T follicular helper cell (primary cell): ENCODE measurements around the gene REXO5.
A peak's percentile ranks its signal among the peaks of the same experiment; 100 is the strongest.
"Not testable (repeated sequence)": the region's sequence is repeated elsewhere in the genome, so short reads cannot be mapped to it uniquely, and the experiment has no call there.

Source experiments
- DNase-seq: peaks from one replicate; pipeline ENCODE4 v3.0.0-alpha.2; 2020; ENCODE audit warnings: low read depth
- total RNA-seq, 2 experiments: gene quantifications; one replicate each; lab custom pipeline; 2026; lab: John Stamatoyannopoulos, UW

The REXO5 gene, protein sequence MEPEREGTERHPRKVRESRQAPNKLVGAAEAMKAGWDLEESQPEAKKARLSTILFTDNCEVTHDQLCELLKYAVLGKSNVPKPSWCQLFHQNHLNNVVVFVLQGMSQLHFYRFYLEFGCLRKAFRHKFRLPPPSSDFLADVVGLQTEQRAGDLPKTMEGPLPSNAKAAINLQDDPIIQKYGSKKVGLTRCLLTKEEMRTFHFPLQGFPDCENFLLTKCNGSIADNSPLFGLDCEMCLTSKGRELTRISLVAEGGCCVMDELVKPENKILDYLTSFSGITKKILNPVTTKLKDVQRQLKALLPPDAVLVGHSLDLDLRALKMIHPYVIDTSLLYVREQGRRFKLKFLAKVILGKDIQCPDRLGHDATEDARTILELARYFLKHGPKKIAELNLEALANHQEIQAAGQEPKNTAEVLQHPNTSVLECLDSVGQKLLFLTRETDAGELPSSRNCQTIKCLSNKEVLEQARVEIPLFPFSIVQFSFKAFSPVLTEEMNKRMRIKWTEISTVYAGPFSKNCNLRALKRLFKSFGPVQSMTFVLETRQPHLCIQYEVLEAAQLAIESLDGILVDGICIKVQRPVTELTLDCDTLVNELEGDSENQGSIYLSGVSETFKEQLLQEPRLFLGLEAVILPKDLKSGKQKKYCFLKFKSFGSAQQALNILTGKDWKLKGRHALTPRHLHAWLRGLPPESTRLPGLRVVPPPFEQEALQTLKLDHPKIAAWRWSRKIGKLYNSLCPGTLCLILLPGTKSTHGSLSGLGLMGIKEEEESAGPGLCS
- 0.48 to 0.78 reads per million in 2 experiments for total RNA-seq

DNA sequence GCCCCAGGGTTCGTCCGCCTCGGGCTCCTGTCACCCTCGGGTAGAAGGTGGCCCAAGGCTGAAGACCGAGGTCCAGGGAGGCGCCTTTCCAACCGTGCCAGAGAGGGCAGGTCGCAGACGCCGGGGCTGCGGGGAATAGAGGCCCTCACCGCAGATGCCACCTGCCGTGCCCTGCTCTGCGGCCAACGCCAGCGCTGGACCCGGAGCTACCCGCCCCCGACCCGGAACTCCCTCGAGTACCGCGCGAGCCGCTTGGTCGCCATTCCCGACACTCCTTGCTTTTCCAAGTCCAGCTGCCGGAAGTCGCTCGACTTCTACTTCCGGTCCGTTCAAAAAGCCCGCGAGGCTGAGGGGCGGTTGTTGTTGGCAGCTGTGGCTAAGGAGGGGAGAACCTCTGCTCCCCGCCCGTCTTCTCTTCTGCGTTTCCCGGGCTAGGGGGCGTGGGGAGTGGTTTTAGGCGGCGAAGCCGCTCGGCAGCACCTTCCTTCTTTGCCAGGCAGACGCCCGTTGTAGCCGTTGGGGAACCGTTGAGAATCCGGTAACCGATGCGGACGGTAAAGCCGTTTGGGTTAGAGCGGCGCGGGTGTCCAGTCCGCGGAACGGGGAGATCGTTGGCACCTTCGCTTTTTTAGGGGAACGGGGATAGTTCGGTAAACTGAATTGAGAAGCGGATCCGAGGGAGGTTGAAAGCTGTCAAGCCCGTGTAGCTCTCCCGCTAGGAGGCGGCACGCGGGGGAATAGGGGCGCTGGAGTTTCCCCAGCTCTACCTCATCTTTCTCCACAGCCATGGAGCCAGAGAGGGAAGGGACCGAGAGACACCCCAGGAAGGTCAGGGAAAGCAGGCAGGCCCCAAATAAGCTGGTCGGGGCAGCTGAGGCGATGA is at the start of gene REXO5, which contains the start of gene ERI2:
TSS of gene REXO5 (plus strand) at position 360 of the 883 bp plus-strand sequence. CDS start at position 787, 427 bp downstream.
TSS of gene ERI2 (minus strand) at position 305 of the 883 bp plus-strand sequence. CDS start at position 263, 42 bp downstream.
- peak; percentile 56 for DNase-seq

DNA sequence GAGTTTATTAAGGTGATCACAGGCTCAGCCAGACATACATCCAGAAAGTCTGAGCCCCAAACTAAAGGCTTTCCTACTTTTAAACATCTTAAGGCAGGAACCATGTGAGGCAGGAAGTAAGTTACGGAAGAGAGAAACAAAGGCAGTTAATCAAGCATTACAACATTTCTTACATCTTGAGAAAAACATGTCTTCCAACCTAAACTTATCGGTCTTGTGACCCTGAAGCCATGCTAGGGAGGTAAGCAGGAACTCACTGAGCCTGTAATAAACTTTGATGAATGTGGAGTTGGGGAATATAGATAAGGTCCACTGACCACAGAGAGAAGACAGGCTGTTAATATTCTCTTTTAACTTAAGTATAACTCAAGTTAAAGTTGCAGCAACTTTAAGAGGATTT is 46.0 kb upstream of the REXO5 start:
- DNase-seq, result no peak

DNA sequence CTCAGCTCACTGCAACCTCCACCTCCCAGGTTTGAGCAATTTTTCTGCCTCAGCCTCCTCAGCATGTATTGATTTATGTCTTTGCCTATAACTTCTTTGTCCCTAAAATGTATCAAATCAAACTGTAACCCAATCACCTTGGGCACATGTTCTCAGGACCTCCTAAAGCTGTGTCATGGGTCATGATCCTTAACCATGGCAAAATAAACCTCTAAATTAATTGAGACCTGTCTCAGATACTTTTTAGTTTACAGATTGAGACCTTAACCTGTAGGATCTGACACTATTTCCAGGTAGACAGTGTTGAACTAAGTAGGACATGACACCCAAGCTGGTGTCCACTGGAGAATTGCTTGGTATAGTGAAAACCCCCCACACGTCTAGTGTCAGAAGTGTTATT is 45.2 kb upstream of the REXO5 start:
- DNase-seq, result no peak

DNA sequence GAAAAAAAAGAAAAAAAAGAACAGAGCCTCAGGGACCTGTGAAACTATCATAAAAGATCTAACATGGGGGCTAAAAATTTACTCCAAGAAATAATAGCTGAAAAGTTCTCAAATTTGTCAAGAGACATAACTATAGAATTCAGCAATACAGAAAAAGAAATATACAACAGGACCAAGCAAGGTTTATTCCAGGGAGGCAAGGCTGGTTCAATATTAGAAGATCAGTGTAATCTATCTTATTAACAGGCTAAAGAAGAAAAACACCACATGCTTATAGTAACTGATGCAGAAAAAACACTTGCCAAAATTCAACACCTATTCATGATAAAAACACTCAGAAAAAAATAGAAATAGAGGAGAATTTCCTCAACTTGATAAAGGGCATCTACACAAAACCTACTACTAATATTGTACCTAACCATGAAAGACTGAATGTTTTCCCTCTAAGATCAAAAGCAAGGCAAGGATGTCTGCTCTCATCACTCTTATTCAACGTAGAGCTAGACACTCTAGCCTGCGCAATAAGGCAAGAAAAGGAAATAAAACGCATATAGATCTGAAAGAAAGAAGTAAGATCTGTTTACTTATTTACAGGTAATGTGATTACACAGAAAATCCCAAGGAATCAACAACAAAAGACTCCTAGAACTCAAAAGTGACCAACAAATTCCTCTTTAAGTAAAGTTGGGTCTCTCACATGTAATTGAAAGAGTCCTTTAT is 43.8 kb upstream of the REXO5 start:
- no peak for DNase-seq

DNA sequence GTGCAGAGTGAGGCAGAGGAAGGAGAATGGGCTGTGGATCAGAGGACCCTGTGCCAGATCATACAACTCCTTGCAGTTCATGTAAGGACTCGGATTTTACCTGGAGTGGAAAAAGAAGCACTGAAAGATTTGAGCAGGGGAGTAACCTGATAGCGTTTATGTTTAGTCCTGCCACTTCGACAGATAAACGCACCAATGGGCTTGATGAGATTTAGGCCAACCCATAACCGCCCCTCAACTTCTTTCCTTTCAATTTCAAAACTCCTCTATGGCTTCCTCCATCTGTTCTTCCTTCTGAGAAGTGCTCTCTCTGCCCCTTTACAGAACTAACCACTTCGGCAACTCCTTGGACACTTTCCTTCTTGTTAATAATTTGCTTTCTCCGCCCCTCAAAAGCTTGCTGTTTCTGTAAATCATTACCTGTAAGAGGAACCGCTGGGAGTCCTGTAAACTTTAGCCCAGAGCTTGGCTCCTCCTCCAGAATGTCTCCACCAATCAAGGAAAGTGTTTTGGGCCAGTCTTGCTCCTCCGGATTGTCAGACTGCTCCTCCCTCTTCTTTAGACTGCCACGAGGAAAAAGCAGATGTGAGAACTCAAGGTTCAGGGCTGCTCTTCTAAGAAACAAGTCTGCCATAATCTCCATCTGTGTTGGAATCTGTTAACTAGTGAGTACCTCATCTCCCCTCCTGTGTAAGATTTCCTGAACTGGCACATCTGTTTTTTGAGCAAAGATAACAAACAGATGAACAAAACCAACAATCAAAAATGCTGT is 42.7 kb upstream of the REXO5 start, which contains the start of gene ACSM3:
TSS of gene ACSM3 (plus strand) at position 554 of the 772 bp plus-strand sequence. CDS start 6,021 bp downstream, outside the sequence.
- peak; percentile 58 for DNase-seq

DNA sequence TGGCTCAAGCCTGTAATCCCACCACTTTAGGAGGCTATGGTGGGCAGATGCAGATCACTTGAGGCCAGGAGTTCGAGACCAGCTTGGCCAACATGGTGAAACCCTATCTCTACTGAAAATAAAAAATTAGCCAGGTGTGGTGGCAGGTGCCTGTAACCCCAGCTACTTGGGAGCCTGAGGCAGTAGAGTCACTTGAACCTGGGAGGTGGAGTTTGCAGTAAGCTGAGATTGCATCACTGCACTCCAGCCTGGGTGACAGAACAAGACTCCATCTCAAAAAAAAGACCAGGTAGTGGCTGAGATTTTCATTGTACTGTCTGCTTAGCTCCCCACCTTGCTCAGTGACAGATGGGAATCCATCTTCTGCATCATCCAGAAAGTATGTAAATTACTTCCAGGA is 41.9 kb upstream of the REXO5 start:
- DNase-seq, result not testable (repeated sequence)

DNA sequence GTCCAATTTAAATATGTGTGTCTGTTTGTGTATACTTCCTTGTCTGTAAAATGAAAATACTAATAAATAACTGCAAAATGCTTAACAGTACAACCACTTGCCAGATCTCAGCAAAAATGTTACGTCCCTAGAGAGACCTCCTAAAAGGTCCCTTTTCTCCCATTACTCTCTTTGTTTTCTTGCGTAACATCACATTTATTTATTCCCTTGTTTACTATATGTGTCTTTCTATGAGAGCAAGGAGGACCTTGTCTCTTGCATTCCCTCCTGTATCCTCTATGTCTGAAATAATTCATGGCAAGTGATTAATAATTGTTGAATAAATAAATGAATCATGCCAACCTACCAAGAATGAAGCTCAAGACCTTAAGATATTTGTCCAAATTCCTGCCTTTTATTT is 40.6 kb upstream of the REXO5 start:
- no peak for DNase-seq

DNA sequence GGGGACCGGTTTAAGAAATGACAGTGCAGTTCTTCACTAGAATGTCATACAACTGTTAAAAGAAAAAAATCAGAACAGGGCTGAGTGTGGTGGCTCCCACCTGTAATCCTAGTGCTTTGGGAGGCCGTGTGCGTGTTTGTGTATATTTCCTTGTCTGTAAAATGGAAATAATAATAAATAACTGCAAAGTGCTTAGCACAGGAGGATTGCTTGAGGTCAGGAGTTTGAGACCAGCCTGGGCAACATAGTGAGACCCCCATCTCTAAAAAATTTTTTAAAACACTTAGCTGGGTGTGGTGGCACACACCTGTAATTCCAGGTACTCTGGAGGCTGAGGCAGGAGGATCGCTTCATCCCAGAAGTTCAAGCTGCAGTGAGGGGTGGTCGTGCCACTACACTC is 40.0 kb upstream of the REXO5 start:
- no peak for DNase-seq

DNA sequence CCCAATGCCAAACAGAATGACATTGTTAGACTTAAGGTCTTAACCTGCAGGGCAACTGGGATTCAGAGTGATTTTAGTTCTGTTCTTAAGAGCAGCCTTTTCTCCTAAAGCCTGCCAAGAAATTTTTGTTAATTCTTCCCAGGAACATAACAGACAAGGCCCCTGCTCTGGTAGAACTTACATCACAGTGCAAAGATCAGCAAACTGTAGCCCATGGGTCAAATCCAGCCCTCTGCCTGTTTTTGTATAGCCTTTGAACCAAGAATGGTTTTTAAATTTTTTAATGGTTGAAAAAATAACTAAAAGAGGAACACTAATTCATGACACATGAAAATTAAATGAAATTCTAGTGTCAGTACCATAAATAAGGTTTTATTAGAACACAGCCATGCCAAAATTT is 38.8 kb upstream of the REXO5 start:
- no peak for DNase-seq

DNA sequence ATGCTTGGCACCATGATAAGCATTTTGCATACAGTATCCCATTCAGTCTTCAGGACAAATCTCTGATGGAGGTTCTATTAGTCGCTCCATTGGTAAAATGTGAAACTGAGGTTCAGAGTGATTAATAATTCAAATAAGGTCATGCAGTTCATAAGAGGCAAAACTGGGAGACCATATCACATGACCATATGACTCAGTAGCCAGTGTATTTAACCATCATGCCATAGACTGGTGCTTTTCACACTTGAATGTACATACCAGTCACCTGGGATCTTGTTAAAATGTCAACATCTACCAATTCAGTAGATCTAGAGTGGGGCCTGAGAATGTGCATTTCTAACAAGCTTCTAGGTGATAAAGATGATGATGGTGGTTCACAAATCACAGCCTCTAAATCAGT is 38.2 kb upstream of the REXO5 start:
- DNase-seq, result no peak

DNA sequence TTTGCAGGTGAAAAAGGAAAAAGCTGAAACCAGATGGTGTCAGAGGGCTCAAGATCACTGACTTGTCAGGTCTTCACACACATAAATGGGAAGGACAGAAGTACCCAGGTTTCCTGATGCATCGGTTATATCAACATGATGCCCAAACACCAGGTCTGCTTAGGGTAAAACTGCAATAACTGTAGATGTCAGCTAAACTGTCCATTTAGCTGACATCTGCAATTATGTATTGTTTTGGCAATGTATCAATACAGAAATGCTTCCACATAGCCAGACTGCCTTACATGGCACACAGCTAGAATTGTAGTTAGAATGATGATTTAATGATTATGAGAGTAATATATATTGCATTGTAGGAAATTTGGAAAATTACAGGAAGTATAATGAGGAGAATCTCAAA is 37.5 kb upstream of the REXO5 start:
- DNase-seq, result no peak

DNA sequence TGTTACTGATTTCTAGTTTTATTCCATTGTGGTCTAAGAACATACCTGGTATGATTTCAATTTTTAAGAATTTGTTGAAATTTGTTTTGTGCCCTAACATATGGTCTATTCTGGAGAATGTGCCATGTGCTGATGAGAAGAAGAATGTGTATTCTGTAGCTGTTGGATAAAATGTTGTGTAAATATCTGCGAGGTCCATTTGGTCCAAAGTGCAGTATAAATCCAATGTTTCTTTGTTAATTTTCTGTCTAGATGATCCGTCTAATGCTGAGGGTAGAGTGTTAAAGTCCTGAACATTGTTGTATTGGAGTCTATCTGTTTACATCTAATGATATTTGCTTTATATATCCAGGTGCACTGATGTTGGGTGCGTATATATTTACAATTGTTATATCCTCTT is 32.6 kb upstream of the REXO5 start:
- no peak for DNase-seq

DNA sequence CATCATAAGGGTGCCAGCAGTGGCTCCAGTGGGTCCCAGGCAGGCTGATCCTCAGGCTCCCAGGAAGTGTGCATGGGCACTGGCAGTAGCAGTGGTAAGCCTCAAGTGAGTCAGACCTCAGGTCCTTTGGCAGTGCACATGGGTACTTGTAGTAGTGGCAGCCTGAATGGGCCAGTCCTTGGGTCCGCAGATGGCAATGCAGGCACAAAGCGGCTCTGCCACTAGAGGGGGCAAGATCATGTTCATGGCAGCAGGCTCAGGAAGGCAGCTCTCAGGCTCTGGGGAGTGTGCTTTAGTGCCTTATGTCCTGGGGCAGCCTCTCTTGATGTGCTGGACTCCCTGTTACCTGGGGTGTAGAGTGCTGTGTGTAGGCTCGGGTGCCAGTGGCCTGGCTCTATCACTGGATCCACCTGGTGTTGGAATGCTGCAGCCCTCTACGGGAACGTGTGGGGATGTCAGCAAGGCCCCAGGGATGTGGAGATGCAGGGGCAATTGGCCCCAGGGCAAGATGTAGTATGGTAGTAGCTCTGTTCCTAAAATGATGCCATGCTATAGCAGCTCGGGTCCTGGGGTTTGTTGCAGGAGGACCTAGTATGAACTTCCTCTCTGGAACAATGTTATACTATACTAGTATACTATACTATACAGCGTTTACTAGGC is 31.5 kb upstream of the REXO5 start:
- DNase-seq, result peak; percentile 40

DNA sequence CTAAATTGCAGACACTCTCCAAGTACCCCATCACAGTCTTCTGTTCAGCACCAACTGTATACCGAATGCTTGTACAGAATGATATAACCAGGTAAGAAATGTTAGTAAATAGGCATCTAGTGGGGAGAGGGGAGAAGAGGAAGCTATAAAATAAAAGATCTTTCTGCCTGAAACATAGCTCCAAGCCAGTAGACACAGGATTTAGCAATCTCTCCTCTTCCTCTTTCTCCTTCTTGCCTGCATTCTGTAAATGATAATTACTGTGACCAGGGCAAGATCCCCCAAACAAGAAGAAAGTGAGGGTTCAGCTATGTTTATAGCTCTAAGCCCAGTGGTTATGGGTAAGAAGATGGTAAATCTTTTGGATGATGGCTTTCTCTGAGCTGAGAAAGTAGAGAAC is 24.6 kb upstream of the REXO5 start:
- DNase-seq, result no peak

DNA sequence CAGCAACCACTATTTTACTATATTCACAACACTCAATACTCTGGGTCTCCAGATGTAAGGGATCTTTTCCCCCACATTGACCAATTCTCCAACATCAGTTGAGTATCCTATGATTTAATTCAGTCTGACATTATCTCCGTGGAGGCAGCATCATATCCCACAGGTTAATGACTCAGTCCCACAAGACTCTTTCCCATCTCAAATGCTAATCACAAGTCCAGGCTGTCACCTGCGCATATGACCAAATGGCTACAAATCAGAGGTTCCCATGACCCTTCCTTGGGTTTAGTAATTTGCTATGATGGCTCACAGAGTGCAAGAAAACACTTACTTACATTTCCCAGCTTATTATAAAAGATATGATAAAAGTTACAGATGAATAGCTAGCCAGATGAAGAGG is 23.9 kb upstream of the REXO5 start:
- no peak for DNase-seq

DNA sequence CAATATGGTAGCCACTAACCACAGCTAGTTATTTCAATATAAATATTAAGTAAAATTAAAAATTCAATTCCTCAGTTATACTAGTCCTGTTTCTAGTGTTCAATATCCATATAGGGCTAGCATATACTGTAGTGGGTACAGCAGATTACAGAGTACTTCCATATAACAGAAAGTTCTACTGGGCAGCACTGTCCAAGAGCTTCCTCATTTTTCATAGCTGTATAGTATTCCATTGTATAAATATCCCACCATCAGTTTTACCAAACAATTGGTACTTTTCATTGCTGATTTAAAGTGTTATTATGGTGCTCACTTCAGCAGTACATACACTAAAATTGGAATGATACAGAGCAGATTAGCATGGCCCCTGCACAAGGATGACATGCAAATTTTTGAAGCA is 22.1 kb upstream of the REXO5 start:
- no peak for DNase-seq

DNA sequence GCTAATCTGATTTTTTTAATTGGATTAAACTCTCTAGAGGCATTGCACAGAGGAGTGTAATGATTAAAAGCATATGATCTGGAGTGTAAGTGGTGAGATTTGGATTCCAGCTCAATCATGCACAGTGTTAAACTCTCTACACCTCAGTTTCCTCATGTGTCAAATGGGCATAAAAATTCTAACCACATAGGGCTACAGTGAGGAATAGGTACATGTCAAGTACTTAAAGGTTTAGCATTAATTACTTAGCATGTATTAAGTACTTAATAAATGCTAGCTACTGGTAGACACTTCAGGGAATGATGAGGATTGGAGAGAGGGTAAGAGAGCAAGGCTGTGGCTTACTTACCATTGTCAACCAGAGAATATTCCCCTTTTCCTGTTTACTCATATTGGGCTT is 17.2 kb upstream of the REXO5 start:
- DNase-seq, result no peak

DNA sequence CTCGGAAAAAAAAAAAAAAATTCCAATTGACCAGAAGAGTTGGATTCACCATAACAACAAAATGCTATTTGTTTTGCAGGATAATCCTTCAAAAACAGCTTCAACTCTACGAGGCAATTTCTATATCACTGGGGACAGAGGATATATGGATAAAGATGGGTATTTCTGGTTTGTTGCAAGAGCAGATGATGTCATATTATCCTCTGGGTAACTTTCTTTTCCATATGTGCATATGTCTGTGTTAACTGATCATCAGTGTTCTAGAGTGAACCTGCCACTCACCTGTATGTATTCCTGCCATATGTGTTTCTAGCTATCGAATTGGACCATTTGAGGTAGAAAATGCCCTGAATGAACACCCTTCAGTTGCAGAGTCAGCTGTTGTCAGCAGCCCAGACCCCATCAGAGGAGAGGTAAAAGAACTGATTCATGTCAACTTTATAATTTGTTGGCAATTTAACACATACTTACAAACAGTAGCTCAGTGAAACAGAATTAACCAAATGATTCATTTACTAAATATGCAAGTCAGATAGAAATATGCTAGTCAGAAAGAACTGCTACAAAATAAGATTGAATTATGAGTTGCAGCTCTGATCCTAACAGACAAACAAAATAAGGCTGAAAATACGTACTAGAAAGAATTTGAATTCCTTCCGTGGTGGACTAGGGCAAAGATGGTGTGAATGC is 14.3 kb upstream of the REXO5 start:
- DNase-seq, result no peak

DNA sequence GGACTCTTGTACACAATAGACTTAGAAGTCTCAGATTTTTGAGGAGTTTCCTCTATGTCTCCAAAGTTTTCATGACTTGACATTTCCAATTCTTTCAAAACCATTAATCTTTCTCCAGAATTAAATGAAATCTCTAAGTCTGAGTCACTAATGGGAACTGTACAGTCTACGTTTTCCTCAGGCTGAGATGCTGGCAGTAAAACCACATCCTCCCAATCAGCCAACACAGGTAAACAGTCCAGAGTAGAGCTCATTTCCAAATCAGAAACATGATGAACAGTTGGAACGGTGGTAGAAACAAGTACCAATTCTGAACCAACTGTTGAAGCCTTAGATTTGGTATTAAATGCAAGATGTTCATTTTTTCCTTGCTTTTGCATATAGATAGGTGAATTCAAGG is 8.0 kb upstream of the REXO5 start:
- DNase-seq, result no peak
